ENCODE data around the gene FBXL20.

GRCh38 chr17:39217734-39218369 is 183.6 kb downstream of the FBXL20 start:
- TF ChIP-seq POLR2A (IDR thresholded peaks at IDR 0.05) (no peak), CTCF (IDR thresholded peaks at IDR 0.05) (no peak), POLR2AphosphoS5 (IDR thresholded peaks at IDR 0.05) (no peak)

Data from prostate gland (tissue), 2 donors.